Right lobe of liver (tissue), 4 donors: ENCODE results near the gene MICALL1.

ENCODE experiments used
- CTCF ChIP-seq, 4 donors: fragments of 200-600 bp in 3 of 4; fragments of 450-650 bp in 1 of 4; IDR thresholded peaks; one replicate each; pipeline versions ENCODE4 v1.5.1 to v1.8.0; 2016 to 2022; ENCODE audit warnings: antibody characterized with exemption in 4 of 4, mild to moderate bottlenecking in 2 of 4
- POLR2A ChIP-seq: fragments of 450-650 bp; IDR thresholded peaks from one replicate; pipeline ENCODE4 v1.6.1; 2017; ENCODE audit warnings: antibody characterized with exemption, mild to moderate bottlenecking
- donor health status: DM: no; HTN: no; CAD: no.
- donor health status: DM: no; HTN: no; CAD: no.
- donor health status: DM: no; HTN: yes; CAD: no.

DNA sequence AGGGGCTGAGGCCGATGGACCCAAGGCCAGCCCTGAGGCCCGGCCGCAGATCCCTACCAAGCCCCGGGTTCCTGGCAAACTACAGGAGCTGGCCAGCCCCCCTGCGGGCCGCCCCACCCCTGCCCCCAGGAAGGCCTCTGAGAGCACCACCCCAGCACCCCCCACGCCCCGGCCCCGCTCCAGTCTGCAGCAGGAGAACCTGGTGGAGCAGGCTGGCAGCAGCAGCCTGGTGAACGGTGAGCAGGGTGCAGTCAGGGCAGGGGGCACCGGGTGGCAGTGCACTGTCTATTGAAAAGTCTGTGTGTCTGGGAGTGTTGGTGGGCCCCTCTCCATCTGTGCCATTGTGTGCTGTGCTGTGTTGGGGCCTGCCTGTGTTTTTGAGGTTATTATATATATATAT lies 16.1 kb downstream of the MICALL1 start:
- no peak for TF ChIP-seq POLR2A
- TF ChIP-seq CTCF (IDR thresholded peaks at IDR 0.05), result no peak
